Spleen (tissue), 11 donors: Measurements from ENCODE around the gene NUDT9. TPM values are rescaled to one million over a fixed set of nuclear protein-coding genes. Genes with fewer than 3 reads are reported as not detected.

ENCODE experiments used
- DNase-seq: peaks from one replicate; pipeline ENCODE4 v3.0.0-alpha.2; 2020
- H3K27ac ChIP-seq, 8 donors: fragments of 200-600 bp; sonication (generic) in 7 of 8; 1 replicate in 4 of 8; 2 replicates in 4 of 8; pipeline versions ENCODE4 v1.5.0 to v1.8.0; 2016 to 2021; ENCODE audit warnings: inconsistent platforms in 4 of 8, mild to moderate bottlenecking in 4 of 8, moderate library complexity in 1 of 8
- H3K27me3 ChIP-seq, 7 donors: fragments of 200-600 bp; sonication (generic) in 6 of 7; replicated peaks in 1 of 7; 1 replicate in 4 of 7; 2 replicates in 3 of 7; pipeline versions ENCODE4 v1.5.0 to v1.8.0; 2016 to 2021; ENCODE audit warnings: inconsistent platforms in 3 of 7, mild to moderate bottlenecking in 1 of 7
- H3K36me3 ChIP-seq, 6 donors: fragments of 200-600 bp; sonication (generic) in 5 of 6; 1 replicate in 4 of 6; 2 replicates in 2 of 6; pipeline versions ENCODE4 v1.5.0 to v1.8.0; 2016 to 2021; ENCODE audit warnings: inconsistent platforms in 2 of 6
- H3K4me1 ChIP-seq, 6 donors: fragments of 200-600 bp; sonication (generic) in 5 of 6; 1 replicate in 3 of 6; 2 replicates in 3 of 6; pipeline versions ENCODE4 v1.5.0 to v1.8.0; 2016 to 2021; ENCODE audit warnings: inconsistent platforms in 3 of 6
- H3K4me3 ChIP-seq, 8 donors: fragments of 200-600 bp; sonication (generic) in 7 of 8; 1 replicate in 4 of 8; 2 replicates in 4 of 8; pipeline versions ENCODE4 v1.5.0 to v1.8.0; 2016 to 2021; ENCODE audit warnings: inconsistent platforms in 4 of 8, mild to moderate bottlenecking in 4 of 8, moderate library complexity in 2 of 8
- H3K9me3 ChIP-seq, 8 donors: fragments of 200-600 bp; sonication (generic) in 7 of 8; 1 replicate in 4 of 8; 2 replicates in 4 of 8; pipeline versions ENCODE4 v1.5.0 to v1.8.0; 2016 to 2021; ENCODE audit warnings: inconsistent platforms in 4 of 8
- POLR2A ChIP-seq, 3 donors: fragments of 450-650 bp; IDR thresholded peaks; one replicate each; pipeline ENCODE4 v1.5.1; 2017; ENCODE audit warnings: antibody characterized with exemption in 3 of 3, mild to moderate bottlenecking in 1 of 3
- POLR2AphosphoS5 ChIP-seq, 3 donors: sonication (generic); formaldehyde crosslinking; IDR thresholded peaks; one replicate each; pipeline ENCODE4 v1.5.1; 2017; ENCODE audit warnings: antibody characterized with exemption in 3 of 3
- WGBS, 5 donors: extraction: QIAGEN DNeasy Blood & Tissue Kit in 3 of 5; methylation state at CpG; one replicate each; pipeline versions ENCODE4 v1.1.5 to v1.1.7; 2013 to 2018; 5-methylcytosine and 5-hydroxymethylcytosine counted together
- intact Hi-C: fragments of 100-400 bp; cut with DNase I; formaldehyde crosslinking; loops from one replicate; pipeline ENCODE4 v1.15.0; 2023; ENCODE audit warnings: low total_unique reads
- polyA plus RNA-seq, 3 donors: library from polyadenylated mRNA; stranded (reverse); fragments of 200-250 nt; gene quantifications; one replicate each; pipeline ENCODE4 v1.2.1, GENCODE V29; 2013
- total RNA-seq, 7 donors: library from RNA; depleted of rRNA in 3 of 7; stranded (reverse); fragments of >200 nt in 3 of 7; fragmentation: NEBNext Ultra II Directional in 4 of 7; extraction: Animal tissue kit (Norgen Biotek cat#: 25700) in 4 of 7; gene quantifications; one replicate each; pipeline versions ENCODE4 v1.1.0 to v1.2.1, GENCODE V29; 2016 to 2021
- TF ChIP-seq, protein P1 (sequence below), 11 experiments: fragments of 200-600 bp in 7 of 11; fragments of 450-650 bp in 4 of 11; sonication (generic) in 4 of 11; IDR thresholded peaks in 8 of 11; conservative IDR thresholded peaks in 3 of 11; 1 replicate in 7 of 11; 2 replicates in 4 of 11; pipeline versions ENCODE4 v1.4.0 to v1.8.0; 2016 to 2021; ENCODE audit warnings: antibody characterized with exemption in 11 of 11, inconsistent platforms in 4 of 11, mild to moderate bottlenecking in 1 of 11
- donor health status: healthy with polysubstance abuse.
- donor health status: DM: no; HTN: no; CAD: no; lungs with moderate emphysema.
- donor health status: DM: no; HTN: no; CAD: no.
- donor health status: Bipolar disorder and iron deficiency.
- donor health status: healthy.
- donor health status: DM: no; HTN: no; CAD: no.
- donor health status: DM: yes; HTN: yes; CAD: no.

The NUDT9 gene
- total and polyA plus RNA-seq, 10 donors: 14.9 to 23.7 (median 20.5) TPM

DNA sequence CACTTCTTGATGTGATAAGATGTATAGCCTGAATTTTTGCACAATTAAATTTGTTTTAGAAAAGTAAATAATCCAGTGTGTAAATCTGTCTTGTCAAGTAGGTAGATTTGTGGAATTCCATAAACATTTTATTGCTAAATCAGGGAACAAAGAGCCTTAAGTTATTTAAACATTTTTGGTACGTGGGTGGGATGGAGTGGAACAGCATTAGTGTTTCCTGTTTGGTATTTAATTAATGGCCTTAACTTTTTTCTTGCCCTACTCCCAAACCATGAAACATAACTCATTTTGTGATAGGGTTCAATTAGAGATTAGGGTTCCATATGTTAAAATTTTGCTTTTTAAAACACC, 5.1 kb downstream of the NUDT9 start:
- no peak for DNase-seq
- Histone ChIP-seq H3K36me3 (no peaks in the 10 kb centered on the region), H3K4me1 (peaks cover 5 to 55% (median 26%) of the 10 kb centered on the region in 6 donors), H3K27me3 (no peaks in the 10 kb centered on the region), H3K9me3 (no peaks in the 10 kb centered on the region), H3K27ac (no peak overlapping the region), H3K4me3 (no peak overlapping the region)
- WGBS, 5 donors: 35 to 70% (median 57%) methylated on average over 1 of the region's 1 CpG
- intact Hi-C loops: no loop called here
- TF ChIP-seq POLR2AphosphoS5 (IDR thresholded peaks at IDR 0.05) (no peak), POLR2A (IDR thresholded peaks at IDR 0.05) (no peak)
- TF ChIP-seq, protein P1, sequence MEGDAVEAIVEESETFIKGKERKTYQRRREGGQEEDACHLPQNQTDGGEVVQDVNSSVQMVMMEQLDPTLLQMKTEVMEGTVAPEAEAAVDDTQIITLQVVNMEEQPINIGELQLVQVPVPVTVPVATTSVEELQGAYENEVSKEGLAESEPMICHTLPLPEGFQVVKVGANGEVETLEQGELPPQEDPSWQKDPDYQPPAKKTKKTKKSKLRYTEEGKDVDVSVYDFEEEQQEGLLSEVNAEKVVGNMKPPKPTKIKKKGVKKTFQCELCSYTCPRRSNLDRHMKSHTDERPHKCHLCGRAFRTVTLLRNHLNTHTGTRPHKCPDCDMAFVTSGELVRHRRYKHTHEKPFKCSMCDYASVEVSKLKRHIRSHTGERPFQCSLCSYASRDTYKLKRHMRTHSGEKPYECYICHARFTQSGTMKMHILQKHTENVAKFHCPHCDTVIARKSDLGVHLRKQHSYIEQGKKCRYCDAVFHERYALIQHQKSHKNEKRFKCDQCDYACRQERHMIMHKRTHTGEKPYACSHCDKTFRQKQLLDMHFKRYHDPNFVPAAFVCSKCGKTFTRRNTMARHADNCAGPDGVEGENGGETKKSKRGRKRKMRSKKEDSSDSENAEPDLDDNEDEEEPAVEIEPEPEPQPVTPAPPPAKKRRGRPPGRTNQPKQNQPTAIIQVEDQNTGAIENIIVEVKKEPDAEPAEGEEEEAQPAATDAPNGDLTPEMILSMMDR (IDR thresholded peaks at IDR 0.05 in 8 of 11, conservative IDR thresholded peaks at IDR 0.05 in 3 of 11): no peak

DNA sequence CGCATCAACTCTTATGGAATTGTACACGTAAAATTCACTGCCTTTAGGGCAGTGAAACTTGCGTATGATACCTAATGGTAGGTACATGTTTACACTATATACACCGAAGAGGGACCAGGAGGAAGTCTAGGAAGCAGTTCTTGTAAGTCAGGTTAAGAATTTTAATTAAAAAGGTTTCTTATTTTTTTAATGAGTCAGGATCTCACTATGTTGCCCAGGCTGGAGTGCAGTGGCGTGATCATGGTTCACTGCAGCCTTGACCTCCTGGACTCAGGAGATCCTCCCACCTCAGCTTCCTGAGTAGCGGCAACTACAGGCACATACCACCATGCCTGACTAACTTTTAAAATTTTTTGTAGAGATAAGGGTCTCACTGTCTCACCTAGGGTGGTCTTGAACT, 6.6 kb downstream of the NUDT9 start:
- DNase-seq: no peak
- no peak for TF ChIP-seq POLR2AphosphoS5 (IDR thresholded peaks at IDR 0.05)
- TF ChIP-seq, protein P1 (IDR thresholded peaks at IDR 0.05 in 8 of 11, conservative IDR thresholded peaks at IDR 0.05 in 3 of 11): no peak
- no peak for TF ChIP-seq POLR2A (IDR thresholded peaks at IDR 0.05)
- H3K4me3 ChIP-seq: no peak overlapping the region
- no peaks in the 10 kb centered on the region for H3K27me3 ChIP-seq
- H3K4me1 ChIP-seq: peaks cover 5 to 43% (median 17%) of the 10 kb centered on the region in 6 donors
- no peaks in the 10 kb centered on the region for H3K36me3 ChIP-seq
- no peaks in the 10 kb centered on the region for H3K9me3 ChIP-seq
- intact Hi-C loops: no loop called here
- WGBS, 5 donors: 88 to 94% (median 91%) methylated on average over 6 of the region's 6 CpGs
- H3K27ac ChIP-seq: no peak overlapping the region

- Histone ChIP-seq H3K27ac (no peak overlapping the region), H3K36me3 (peaks cover 0 to 3% (median 0%) of the 10 kb centered on the region in 6 donors), H3K4me1 (peaks cover 0 to 32% (median 6%) of the 10 kb centered on the region in 6 donors), H3K27me3 (no peaks in the 10 kb centered on the region), H3K4me3 (no peak overlapping the region), H3K9me3 (no peaks in the 10 kb centered on the region)
- no peak for DNase-seq
- WGBS, 5 donors: 89 to 98% (median 95%) methylated on average over 2 of the region's 2 CpGs
- TF ChIP-seq POLR2AphosphoS5 (IDR thresholded peaks at IDR 0.05): no peak
- TF ChIP-seq POLR2A (IDR thresholded peaks at IDR 0.05): no peak
- TF ChIP-seq, protein P1 (IDR thresholded peaks at IDR 0.05 in 8 of 11, conservative IDR thresholded peaks at IDR 0.05 in 3 of 11): no peak
- intact Hi-C loops: no loop called here
These were observed 7.7 kb downstream of the NUDT9 start for GRCh38 chr4:87430038-87430437.

GRCh38 chr4:87433342-87433741, 11.0 kb downstream of the NUDT9 start:
- Histone ChIP-seq H3K36me3 (peaks cover 0 to 36% (median 13%) of the 10 kb centered on the region in 6 donors), H3K4me1 (peaks cover 0 to 8% (median 0%) of the 10 kb centered on the region in 6 donors), H3K4me3 (no peak overlapping the region), H3K9me3 (no peaks in the 10 kb centered on the region), H3K27me3 (no peaks in the 10 kb centered on the region), H3K27ac (no peak overlapping the region)
- TF ChIP-seq POLR2AphosphoS5 (IDR thresholded peaks at IDR 0.05) (no peak), POLR2A (IDR thresholded peaks at IDR 0.05) (no peak)
- TF ChIP-seq, protein P1 (IDR thresholded peaks at IDR 0.05 in 8 of 11, conservative IDR thresholded peaks at IDR 0.05 in 3 of 11): no peak
- DNase-seq: no peak
- 85 to 91% (median 88%) methylated on average over 2 of the region's 2 CpGs for WGBS, 5 donors
- intact Hi-C loops: no loop called here
